ENCODE results near the gene TEAD4.

DNA sequence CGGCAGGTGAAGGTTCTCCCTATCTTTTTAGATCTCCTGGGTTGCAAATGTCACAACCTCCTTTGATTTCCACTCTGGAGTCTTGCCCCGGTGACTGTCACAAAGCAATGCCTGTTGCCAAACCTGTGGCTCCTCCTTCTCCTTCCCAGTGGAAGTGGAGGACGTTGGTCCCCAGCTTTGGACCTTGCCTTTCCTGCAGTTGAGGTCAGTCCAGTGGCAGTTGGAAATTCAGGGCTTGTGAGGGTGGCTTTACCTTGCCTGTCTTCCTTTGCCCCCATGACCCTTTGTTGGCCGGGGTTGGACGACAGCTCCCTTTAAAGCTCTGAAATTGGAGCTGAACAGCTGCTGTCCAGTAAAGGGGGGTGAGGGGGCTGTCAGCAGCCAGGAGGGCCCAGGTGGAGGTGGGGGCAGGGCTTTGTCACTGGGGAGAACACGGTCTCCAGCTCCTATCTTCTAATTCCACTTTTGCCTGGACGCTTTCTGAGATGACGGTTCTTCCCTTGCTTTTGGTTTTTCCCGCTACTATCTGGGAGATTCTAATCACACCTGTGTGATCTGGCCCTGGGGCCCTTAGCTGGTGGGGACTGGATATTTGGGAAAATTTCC, 4.1 kb downstream of the TEAD4 start:
- TF ChIP-seq, protein P1, sequence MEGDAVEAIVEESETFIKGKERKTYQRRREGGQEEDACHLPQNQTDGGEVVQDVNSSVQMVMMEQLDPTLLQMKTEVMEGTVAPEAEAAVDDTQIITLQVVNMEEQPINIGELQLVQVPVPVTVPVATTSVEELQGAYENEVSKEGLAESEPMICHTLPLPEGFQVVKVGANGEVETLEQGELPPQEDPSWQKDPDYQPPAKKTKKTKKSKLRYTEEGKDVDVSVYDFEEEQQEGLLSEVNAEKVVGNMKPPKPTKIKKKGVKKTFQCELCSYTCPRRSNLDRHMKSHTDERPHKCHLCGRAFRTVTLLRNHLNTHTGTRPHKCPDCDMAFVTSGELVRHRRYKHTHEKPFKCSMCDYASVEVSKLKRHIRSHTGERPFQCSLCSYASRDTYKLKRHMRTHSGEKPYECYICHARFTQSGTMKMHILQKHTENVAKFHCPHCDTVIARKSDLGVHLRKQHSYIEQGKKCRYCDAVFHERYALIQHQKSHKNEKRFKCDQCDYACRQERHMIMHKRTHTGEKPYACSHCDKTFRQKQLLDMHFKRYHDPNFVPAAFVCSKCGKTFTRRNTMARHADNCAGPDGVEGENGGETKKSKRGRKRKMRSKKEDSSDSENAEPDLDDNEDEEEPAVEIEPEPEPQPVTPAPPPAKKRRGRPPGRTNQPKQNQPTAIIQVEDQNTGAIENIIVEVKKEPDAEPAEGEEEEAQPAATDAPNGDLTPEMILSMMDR (IDR thresholded peaks at IDR 0.05), result no peak
- TF ChIP-seq, protein P2, sequence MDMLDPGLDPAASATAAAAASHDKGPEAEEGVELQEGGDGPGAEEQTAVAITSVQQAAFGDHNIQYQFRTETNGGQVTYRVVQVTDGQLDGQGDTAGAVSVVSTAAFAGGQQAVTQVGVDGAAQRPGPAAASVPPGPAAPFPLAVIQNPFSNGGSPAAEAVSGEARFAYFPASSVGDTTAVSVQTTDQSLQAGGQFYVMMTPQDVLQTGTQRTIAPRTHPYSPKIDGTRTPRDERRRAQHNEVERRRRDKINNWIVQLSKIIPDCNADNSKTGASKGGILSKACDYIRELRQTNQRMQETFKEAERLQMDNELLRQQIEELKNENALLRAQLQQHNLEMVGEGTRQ (CRISPR knock-in tag; IDR thresholded peaks at IDR 0.05), result no peak
- TF ChIP-seq SMAD4 (CRISPR knock-in tag; IDR thresholded peaks at IDR 0.05) (no peak), ZNF263 (CRISPR knock-in tag; IDR thresholded peaks at IDR 0.05; ENCODE audit: low read depth) (no peak), NR1H2 (CRISPR knock-in tag; IDR thresholded peaks at IDR 0.05) (no peak), RELA (CRISPR knock-in tag; IDR thresholded peaks at IDR 0.05; ENCODE audit: borderline replicate concordance) (no peak), NFE2L1 (CRISPR knock-in tag; IDR thresholded peaks at IDR 0.05) (no peak)
- TF ChIP-seq, protein P3, sequence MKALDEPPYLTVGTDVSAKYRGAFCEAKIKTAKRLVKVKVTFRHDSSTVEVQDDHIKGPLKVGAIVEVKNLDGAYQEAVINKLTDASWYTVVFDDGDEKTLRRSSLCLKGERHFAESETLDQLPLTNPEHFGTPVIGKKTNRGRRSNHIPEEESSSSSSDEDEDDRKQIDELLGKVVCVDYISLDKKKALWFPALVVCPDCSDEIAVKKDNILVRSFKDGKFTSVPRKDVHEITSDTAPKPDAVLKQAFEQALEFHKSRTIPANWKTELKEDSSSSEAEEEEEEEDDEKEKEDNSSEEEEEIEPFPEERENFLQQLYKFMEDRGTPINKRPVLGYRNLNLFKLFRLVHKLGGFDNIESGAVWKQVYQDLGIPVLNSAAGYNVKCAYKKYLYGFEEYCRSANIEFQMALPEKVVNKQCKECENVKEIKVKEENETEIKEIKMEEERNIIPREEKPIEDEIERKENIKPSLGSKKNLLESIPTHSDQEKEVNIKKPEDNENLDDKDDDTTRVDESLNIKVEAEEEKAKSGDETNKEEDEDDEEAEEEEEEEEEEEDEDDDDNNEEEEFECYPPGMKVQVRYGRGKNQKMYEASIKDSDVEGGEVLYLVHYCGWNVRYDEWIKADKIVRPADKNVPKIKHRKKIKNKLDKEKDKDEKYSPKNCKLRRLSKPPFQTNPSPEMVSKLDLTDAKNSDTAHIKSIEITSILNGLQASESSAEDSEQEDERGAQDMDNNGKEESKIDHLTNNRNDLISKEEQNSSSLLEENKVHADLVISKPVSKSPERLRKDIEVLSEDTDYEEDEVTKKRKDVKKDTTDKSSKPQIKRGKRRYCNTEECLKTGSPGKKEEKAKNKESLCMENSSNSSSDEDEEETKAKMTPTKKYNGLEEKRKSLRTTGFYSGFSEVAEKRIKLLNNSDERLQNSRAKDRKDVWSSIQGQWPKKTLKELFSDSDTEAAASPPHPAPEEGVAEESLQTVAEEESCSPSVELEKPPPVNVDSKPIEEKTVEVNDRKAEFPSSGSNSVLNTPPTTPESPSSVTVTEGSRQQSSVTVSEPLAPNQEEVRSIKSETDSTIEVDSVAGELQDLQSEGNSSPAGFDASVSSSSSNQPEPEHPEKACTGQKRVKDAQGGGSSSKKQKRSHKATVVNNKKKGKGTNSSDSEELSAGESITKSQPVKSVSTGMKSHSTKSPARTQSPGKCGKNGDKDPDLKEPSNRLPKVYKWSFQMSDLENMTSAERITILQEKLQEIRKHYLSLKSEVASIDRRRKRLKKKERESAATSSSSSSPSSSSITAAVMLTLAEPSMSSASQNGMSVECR (CRISPR knock-in tag; IDR thresholded peaks at IDR 0.05; ENCODE audit: borderline replicate concordance), result no peak
- TF ChIP-seq, protein P4, sequence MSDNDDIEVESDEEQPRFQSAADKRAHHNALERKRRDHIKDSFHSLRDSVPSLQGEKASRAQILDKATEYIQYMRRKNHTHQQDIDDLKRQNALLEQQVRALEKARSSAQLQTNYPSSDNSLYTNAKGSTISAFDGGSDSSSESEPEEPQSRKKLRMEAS (CRISPR knock-in tag; IDR thresholded peaks at IDR 0.05), result no peak
- TF ChIP-seq, protein P5, sequence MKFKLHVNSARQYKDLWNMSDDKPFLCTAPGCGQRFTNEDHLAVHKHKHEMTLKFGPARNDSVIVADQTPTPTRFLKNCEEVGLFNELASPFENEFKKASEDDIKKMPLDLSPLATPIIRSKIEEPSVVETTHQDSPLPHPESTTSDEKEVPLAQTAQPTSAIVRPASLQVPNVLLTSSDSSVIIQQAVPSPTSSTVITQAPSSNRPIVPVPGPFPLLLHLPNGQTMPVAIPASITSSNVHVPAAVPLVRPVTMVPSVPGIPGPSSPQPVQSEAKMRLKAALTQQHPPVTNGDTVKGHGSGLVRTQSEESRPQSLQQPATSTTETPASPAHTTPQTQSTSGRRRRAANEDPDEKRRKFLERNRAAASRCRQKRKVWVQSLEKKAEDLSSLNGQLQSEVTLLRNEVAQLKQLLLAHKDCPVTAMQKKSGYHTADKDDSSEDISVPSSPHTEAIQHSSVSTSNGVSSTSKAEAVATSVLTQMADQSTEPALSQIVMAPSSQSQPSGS (CRISPR knock-in tag; IDR thresholded peaks at IDR 0.05; ENCODE audit: borderline replicate concordance, low read depth), result no peak
- TF ChIP-seq, protein P6, sequence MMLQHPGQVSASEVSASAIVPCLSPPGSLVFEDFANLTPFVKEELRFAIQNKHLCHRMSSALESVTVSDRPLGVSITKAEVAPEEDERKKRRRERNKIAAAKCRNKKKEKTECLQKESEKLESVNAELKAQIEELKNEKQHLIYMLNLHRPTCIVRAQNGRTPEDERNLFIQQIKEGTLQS (CRISPR knock-in tag; conservative IDR thresholded peaks at IDR 0.05), result no peak

Data from WTC11 (cell line).